Fibroblast of lung (primary cell): Measurements from ENCODE around the gene ZNF341. TPM values are rescaled to one million over a fixed set of nuclear protein-coding genes. Genes with fewer than 3 reads are reported as not detected.

Experiments used
- DNase-seq, 2 donors: peaks; one replicate each; pipeline versions ENCODE4 v3.0.0 to v3.0.0-alpha.2; 2010; ENCODE audit warnings: low read depth in 2 of 2
- H2AFZ ChIP-seq: 2 replicates; pipeline ENCODE4 v1.5.1; 2012; ENCODE audit warnings: low read length, control low read depth, inconsistent platforms
- H3K27ac ChIP-seq: 2 replicates; pipeline ENCODE4 v1.5.1; 2011; ENCODE audit warnings: low read length, control low read depth; ENCODE audit not compliant: insufficient read depth
- H3K27me3 ChIP-seq: 2 replicates; pipeline ENCODE4 v1.5.1; 2011; ENCODE audit warnings: mild to moderate bottlenecking, low read length; ENCODE audit not compliant: control insufficient read depth, insufficient read depth
- H3K36me3 ChIP-seq: 2 replicates; pipeline ENCODE4 v1.5.1; 2011; ENCODE audit warnings: low read length; ENCODE audit not compliant: control insufficient read depth, insufficient read depth
- H3K4me1 ChIP-seq: 2 replicates; pipeline ENCODE4 v1.5.1; 2011; ENCODE audit warnings: low read length; ENCODE audit not compliant: control insufficient read depth, insufficient read depth; ENCODE audit errors: extremely low read depth
- H3K4me2 ChIP-seq: 2 replicates; pipeline ENCODE4 v1.5.1; 2011; ENCODE audit warnings: low read length, control low read depth; ENCODE audit not compliant: insufficient read depth; ENCODE audit errors: extremely low read depth
- H3K4me3 ChIP-seq, 4 experiments: fragments of 200-600 bp in 1 of 4; sonication (generic) in 1 of 4; replicated peaks in 1 of 4; 2 replicates each; pipeline ENCODE4 v1.5.1; 2011 to 2016; ENCODE audit warnings: low read length in 4 of 4, low read depth in 3 of 4, mild to moderate bottlenecking in 3 of 4, control low read depth in 2 of 4, inconsistent platforms in 1 of 4, mixed read lengths in 1 of 4; ENCODE audit not compliant: insufficient read depth in 1 of 4; ENCODE audit errors: control extremely low read depth in 1 of 4
- H3K79me2 ChIP-seq: 2 replicates; pipeline ENCODE4 v1.5.1; 2012; ENCODE audit warnings: mild to moderate bottlenecking, low read length, inconsistent platforms; ENCODE audit not compliant: control insufficient read depth, insufficient read depth
- H3K9ac ChIP-seq: 2 replicates; pipeline ENCODE4 v1.5.1; 2011; ENCODE audit warnings: mild to moderate bottlenecking, low read length, control low read depth; ENCODE audit not compliant: insufficient read depth
- H3K9me3 ChIP-seq: 2 replicates; pipeline ENCODE4 v1.5.1; 2012; ENCODE audit warnings: low read depth, low read length; ENCODE audit not compliant: control insufficient read depth, insufficient read depth
- H4K20me1 ChIP-seq: 2 replicates; pipeline ENCODE4 v1.5.1; 2011; ENCODE audit warnings: low read length; ENCODE audit not compliant: control insufficient read depth, insufficient read depth; ENCODE audit errors: extremely low read depth
- EZH2 ChIP-seq: IDR thresholded peaks from 2 replicates; pipeline ENCODE4 v1.5.1; 2012; ENCODE audit warnings: low read length, control low read depth, mild to moderate bottlenecking; ENCODE audit errors: missing control alignments
- polyA plus RNA-seq, 2 donors: library from polyadenylated mRNA; depleted of rRNA in 1 of 2; stranded (reverse) in 1 of 2; unstranded in 1 of 2; fragments of >200 nt; gene quantifications; 2 replicates each; pipeline ENCODE4 v1.2.1, GENCODE V29; 2011 to 2012; ENCODE audit warnings: missing spikeins in 1 of 2
- total RNA-seq: library from RNA; depleted of rRNA; stranded (reverse); fragments of >200 nt; gene quantifications from 2 replicates; pipeline ENCODE4 v1.2.1, GENCODE V29; 2014
- TF ChIP-seq, protein P1 (sequence below), 2 donors: IDR thresholded peaks in 1 of 2; conservative IDR thresholded peaks in 1 of 2; 1 replicate in 1 of 2; 2 replicates in 1 of 2; pipeline ENCODE4 v1.5.1; 2011 to 2012; ENCODE audit warnings: low read length in 2 of 2, control low read depth in 1 of 2, inconsistent platforms in 1 of 2, low read depth in 1 of 2, mild to moderate bottlenecking in 1 of 2

The ZNF341 gene
- total and polyA plus RNA-seq, 2 donors (not counting 1 experiment from before 2014, with no cell fraction given) = 0.99 to 1.1 TPM

- Histone ChIP-seq H3K36me3 (no peaks in the 10 kb centered on the region), H3K27me3 (no peaks in the 10 kb centered on the region), H3K4me1 (no peaks in the 10 kb centered on the region), H3K9me3 (no peaks in the 10 kb centered on the region), H4K20me1 (no peaks in the 10 kb centered on the region), H3K27ac (no peak overlapping the region), H3K4me3 (no peak overlapping the region), H3K79me2 (no peaks in the 10 kb centered on the region), H3K9ac (no peak overlapping the region), H2AFZ (no peak overlapping the region), H3K4me2 (no peak overlapping the region)
- no peak for DNase-seq
- TF ChIP-seq, protein P1, sequence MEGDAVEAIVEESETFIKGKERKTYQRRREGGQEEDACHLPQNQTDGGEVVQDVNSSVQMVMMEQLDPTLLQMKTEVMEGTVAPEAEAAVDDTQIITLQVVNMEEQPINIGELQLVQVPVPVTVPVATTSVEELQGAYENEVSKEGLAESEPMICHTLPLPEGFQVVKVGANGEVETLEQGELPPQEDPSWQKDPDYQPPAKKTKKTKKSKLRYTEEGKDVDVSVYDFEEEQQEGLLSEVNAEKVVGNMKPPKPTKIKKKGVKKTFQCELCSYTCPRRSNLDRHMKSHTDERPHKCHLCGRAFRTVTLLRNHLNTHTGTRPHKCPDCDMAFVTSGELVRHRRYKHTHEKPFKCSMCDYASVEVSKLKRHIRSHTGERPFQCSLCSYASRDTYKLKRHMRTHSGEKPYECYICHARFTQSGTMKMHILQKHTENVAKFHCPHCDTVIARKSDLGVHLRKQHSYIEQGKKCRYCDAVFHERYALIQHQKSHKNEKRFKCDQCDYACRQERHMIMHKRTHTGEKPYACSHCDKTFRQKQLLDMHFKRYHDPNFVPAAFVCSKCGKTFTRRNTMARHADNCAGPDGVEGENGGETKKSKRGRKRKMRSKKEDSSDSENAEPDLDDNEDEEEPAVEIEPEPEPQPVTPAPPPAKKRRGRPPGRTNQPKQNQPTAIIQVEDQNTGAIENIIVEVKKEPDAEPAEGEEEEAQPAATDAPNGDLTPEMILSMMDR (conservative IDR thresholded peaks at IDR 0.05 in 1 of 2, IDR thresholded peaks at IDR 0.05 in 1 of 2; ENCODE audit: low read depth in 1 of 2, low read length in 2 of 2) = no peak
- no peak for TF ChIP-seq EZH2
These were observed 13.1 kb downstream of the ZNF341 start for GRCh38 chr20:33744773-33745385.

DNA sequence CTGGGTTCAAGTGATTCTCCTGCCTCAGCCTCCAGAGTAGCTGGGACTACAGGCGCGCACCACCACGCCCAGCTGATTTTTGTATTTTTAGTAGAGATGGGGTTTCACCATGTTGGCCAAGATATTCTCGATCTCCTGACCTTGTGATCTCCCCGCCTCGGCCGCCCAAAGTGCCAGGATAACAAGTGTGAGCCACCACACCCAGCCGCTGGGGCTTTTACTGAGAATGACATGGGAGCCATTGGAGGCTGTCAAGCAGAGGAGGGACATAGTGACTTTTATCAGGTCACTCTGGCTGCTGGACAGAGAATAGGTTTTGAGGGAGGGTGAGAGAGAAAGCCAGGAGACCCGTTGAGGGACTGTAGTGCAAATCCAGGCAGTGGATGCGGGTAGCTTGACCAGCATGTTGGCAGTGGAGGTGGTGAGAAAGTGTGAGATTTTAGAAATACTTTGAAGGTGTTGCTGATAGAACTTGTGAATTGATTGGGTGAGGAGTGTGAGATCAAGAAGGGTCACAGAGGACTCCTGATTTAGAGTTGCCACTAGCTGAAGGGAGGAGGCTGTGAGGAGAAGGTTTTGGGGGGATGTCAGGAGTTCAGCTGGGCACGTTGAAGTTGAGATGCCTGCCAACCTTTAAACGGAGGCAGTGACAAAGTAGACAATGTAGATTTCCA is 14.7 kb downstream of the ZNF341 start:
- no peaks in the 10 kb centered on the region for H3K27me3 ChIP-seq
- H3K9ac ChIP-seq = no peak overlapping the region
- no peaks in the 10 kb centered on the region for H3K79me2 ChIP-seq
- H3K4me1 ChIP-seq = no peaks in the 10 kb centered on the region
- H4K20me1 ChIP-seq = no peaks in the 10 kb centered on the region
- no peak overlapping the region for H2AFZ ChIP-seq
- no peak overlapping the region for H3K27ac ChIP-seq
- no peaks in the 10 kb centered on the region for H3K9me3 ChIP-seq
- no peaks in the 10 kb centered on the region for H3K36me3 ChIP-seq
- no peak overlapping the region for H3K4me2 ChIP-seq
- H3K4me3 ChIP-seq = no peak overlapping the region
- no peak for TF ChIP-seq EZH2
- TF ChIP-seq, protein P1 (conservative IDR thresholded peaks at IDR 0.05 in 1 of 2, IDR thresholded peaks at IDR 0.05 in 1 of 2; ENCODE audit: low read depth in 1 of 2, low read length in 2 of 2) = no peak
- no peak for DNase-seq

DNA sequence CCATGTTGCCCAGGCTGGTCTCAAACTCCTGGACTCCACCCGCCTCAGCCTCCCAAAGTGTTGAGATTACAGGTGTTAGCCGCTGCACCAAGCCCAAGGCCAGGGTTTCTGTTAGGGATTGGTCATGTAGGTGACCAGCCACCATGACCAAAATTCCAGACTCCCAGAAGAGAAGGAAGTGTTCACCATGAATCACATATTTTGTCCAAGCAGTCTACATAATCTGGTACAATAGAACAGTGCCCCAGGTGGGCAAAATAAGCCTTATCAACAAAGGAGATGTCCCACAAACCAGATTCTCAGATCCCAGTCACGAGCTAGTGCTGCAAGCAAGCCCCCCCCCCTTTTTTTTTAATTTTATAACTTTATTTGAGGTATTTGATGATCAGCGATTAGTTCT is 20.0 kb downstream of the ZNF341 start:
- H3K4me1 ChIP-seq = no peaks in the 10 kb centered on the region
- H3K36me3 ChIP-seq = peaks cover 3% of the 10 kb centered on the region
- no peaks in the 10 kb centered on the region for H3K9me3 ChIP-seq
- H3K9ac ChIP-seq = no peak overlapping the region
- H3K27me3 ChIP-seq = no peaks in the 10 kb centered on the region
- H4K20me1 ChIP-seq = no peaks in the 10 kb centered on the region
- no peak overlapping the region for H3K4me2 ChIP-seq
- H3K27ac ChIP-seq = no peak overlapping the region
- no peak overlapping the region for H3K4me3 ChIP-seq
- no peaks in the 10 kb centered on the region for H3K79me2 ChIP-seq
- no peak overlapping the region for H2AFZ ChIP-seq
- DNase-seq = no peak
- TF ChIP-seq EZH2 = no peak
- TF ChIP-seq, protein P1 (conservative IDR thresholded peaks at IDR 0.05 in 1 of 2, IDR thresholded peaks at IDR 0.05 in 1 of 2; ENCODE audit: low read depth in 1 of 2, low read length in 2 of 2) = no peak
